IPS-NIHi7 (cell line): ENCODE data around the gene SOCS6.
A peak's percentile ranks its signal among the peaks of the same experiment; 100 is the strongest.
"Not testable (repeated sequence)": the region's sequence is repeated elsewhere in the genome, so short reads cannot be mapped to it uniquely, and the experiment has no call there.

Source experiments
- DNase-seq: peaks from one replicate; pipeline ENCODE4 v3.0.0; 2012; ENCODE audit warnings: mixed read lengths; ENCODE audit errors: extremely low spot score

The SOCS6 gene, protein sequence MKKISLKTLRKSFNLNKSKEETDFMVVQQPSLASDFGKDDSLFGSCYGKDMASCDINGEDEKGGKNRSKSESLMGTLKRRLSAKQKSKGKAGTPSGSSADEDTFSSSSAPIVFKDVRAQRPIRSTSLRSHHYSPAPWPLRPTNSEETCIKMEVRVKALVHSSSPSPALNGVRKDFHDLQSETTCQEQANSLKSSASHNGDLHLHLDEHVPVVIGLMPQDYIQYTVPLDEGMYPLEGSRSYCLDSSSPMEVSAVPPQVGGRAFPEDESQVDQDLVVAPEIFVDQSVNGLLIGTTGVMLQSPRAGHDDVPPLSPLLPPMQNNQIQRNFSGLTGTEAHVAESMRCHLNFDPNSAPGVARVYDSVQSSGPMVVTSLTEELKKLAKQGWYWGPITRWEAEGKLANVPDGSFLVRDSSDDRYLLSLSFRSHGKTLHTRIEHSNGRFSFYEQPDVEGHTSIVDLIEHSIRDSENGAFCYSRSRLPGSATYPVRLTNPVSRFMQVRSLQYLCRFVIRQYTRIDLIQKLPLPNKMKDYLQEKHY

DNA sequence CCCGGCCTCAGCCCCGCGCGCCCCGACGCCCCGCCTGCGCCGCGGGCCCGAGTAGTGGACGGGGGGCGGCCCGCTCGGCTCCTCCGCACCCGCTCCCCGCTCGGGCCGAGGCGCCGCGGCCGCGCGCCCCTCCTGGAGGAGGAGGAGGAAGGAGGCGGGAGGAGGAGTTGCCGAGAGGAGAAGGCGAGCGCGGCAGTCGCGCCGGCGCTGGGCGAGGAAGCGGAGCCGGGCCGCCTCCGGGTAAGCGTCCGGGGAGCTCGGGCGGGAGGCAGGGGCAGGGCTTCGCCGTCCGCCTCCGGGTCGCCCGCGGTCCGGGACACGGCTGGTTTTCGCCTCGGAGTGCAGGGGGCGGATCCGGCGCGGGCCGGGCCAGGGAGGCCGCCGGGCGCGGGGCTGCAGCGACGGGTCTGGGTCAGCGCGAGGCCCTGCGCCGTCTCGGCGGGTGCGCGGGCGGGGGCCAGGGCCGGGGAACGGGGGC lies at the start of gene SOCS6:
Gene SOCS6, plus strand, starts transcription at position 195 of the 478 bp plus-strand sequence. CDS start 35,624 bp downstream, outside the sequence.
- DNase-seq, result peak; percentile 73

DNA sequence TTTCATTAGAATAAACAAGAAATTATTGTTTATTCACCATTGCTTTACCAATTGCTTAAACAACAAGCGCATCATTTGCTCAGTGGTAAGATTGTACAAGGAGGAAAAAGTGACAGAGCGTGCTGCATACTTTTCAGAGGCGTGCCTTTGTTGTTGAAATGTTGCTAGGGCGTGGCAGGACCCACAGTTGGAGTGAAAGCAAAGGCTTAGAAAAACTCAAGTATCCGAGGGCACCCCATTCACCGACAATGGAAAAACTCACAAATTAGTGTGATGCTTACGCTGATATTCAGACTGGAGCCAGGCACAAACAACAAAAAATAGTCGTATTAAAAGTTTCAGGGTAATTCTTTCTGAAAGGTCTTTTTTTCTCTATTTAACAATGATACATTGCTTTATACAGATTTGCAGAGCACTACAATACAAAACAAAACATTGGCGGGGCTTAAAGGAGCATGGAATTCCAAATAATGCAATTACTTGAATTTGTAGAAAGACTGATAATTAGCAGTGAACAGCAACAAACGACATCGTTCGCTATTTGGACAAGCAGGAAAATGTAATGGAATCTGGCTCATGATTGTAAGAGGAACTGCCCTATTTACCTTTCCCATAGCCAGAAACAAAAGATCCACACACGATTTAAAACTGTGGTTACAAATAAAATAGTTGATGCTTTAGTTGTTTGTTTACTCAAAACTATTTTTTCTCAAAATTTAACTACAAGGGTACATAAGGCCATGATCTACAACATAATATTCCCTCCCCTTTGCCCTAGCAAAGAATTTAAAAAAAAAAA lies 45.5 kb upstream of the SOCS6 start:
- no peak for DNase-seq

DNA sequence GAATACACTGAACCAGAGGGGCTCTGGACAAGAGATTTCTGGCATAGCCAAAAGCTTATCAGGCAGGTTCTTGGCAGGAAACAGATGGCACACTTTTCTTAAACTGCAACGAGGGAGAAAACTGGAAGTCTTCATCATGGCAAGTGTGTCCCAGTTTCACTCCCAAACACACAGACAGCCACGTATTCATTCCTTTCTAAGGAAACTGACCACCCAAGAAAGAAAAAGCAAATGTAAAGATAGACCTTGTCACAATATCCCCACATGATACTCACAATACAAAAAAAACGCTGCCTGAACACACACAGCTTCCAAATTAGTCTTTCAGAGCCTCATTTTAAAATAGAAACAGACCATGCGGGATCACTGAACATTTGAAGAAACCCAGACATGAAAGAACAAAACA lies 42.8 kb upstream of the SOCS6 start:
- no peak for DNase-seq

DNA sequence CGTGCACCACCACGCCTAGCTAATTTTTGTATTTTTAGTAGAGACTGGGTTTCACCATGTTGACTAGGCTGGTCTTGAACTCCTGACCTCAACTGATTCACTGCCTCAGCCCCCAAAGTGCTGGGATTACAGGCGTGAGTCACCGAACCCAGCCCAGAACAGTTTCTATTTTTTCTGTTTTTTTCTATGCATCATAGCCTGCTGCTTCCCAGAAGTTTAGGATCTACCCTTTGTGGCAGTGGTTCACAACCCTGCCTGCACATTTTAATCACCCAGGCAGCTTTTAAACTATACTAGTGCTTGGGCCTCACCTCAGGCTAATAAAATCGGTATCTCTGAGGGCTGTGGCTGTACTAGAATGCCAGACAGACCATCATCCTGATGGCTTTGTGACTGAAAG lies 39.7 kb upstream of the SOCS6 start:
- DNase-seq, result no peak

DNA sequence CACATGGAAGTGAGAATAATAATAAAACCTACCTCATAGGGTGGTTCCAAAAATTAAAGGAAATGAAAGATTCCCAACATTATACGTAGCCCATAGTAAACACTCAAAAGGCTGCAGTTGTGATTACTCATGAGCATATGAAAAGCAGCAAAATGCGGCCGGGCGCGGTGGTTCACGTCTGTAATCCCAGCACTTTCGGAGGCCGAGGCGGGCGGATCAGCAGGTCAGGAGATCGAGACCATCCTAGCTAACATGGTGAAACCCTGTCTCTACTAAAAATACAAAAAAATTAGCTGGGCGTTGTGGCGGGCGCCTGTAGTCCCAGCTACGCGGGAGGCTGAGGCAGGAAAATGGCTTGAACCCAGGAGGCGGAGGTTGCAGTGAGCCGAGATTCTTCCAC lies 39.0 kb upstream of the SOCS6 start:
- DNase-seq, result not testable (repeated sequence)

DNA sequence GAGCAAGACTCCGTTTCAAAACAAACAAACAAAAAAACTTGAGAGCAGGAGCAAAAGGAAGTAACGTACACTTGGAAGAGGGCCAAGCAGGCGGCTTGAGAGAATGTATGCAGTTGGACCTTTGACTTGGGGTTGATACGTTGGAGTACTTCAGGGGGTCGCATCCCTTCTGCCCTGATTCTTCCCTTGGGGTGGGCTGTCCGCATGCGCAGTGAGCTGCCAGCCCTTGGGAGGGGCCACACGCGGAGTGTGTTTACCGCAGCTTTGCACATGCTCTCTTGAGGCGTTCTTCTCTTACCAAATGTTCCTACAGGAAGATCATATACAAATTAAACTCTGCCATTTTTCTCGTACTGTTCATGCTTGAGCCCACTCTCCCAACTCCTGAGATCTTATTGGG lies 38.1 kb upstream of the SOCS6 start:
- DNase-seq, result no peak

DNA sequence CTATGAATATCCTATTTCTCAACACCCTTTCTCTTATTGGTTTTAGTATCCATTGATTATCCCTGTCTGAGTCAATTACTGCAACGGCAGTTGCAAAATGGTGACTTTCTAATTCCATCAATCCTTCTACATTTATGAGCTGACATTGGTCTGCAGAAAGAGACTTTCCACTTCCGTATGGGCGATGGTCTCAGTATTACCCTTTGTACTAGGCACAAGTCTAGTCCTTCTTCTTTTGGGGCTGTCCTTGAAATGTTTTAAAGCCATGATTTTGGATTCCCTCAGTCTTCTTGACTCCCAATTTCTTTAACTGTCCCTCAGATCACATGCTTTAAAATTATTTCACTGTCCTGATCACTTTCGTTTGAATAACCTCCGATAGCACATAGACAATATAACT lies 32.7 kb upstream of the SOCS6 start:
- DNase-seq, result no peak

DNA sequence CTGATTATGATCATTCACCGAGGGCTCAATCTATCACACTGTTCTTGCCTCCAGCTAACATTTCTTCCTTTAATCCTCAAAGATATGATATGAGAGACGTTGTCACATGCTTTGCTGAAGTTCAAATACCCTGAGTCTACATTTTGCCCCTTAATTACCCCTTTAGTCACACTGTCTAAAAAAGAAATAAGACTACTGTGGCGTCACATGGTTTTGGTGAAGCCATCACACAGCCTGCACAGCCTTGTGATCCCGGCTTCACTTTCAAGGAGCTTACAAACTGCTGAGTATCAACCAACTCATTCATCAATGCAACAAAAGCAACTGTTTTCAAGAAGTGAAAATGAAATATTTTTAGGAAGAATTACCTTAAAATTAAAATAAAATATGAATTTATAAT lies 31.9 kb upstream of the SOCS6 start:
- no peak for DNase-seq

DNA sequence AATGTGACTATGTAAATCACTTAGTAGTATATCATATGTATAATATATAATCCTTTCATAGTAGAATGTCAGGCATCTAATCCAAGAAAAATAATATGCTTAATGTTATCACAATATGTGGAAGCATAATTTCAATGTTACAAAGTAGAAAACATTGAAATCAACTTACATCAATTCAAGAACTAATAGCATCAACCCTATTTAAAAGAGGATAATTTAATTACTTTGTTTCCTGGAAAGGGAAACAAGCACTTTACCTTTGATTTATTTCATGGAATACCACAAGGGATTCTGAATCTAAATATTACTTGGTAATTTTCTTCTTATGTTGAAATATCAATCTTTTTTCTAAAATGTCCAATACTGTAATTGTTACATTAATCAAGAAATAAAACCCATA lies 30.6 kb upstream of the SOCS6 start:
- DNase-seq, result no peak

DNA sequence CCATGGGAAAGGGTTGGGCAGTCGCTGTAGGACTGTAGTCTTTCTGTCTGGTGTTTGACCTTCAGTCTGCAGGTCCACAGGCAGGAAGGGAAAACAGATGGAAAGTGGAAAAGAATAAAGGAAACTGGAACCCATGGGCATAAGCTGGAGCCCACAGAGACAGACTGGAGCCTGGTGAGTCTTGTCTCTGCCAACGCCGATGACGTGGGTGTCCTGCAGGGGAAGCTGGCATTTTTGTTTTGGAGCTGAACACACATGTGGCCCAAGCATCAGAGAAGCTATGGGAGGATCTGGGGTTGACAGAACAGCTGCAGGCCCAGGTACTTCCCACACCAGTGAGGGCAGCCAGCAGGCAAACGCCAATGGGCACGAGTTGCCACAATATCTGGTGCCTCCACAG lies 28.2 kb upstream of the SOCS6 start:
- no peak for DNase-seq

DNA sequence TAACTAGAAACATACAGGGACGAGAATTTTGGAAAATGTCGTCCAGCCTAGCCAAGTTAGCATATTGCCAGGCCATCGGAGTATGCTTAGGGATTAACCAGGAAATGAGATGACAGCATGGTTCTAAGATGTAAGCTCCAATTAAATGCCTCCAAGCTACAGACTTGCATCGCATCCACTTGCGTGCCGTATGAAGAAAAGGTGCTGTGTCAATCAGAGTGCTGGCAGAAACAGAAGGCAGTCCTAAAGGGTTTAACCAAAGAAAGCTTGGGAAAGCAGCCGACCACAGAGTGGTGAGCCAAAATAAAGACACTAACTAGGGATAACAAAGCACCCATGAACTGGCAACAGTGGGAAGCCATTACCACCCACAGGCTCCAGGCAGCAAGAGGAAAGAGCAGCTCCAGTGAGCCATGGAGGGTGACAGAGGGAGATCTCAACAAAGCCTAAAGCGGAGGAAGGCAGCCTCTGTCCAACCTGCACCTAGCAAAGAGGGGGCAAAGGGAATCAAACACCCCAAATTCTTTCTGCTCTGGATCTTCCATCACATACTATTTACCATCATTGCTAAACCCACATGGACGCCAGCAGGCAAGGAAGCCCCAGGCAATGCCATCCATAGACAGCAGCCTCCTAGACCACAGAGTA lies 27.6 kb upstream of the SOCS6 start:
- no peak for DNase-seq

DNA sequence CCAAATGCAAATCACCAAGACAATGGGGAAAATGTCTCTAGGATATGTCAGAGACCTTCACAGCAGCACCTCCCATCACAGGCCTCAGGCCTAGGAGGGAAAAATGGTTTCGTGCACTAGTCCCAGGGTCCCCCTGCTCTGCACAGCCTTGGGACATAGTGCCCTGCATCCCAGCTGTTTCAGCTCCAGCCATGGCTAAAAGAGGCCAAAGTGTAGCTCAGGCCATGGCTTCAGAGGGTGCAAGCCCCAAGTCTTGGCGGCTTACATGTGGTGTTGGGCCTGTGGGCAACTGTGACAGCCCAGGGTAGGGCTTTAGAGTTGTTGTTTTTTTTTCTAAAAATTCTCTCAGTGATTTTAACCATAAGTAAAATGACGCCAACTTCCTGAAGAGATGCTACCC lies 25.5 kb upstream of the SOCS6 start:
- DNase-seq, result no peak

DNA sequence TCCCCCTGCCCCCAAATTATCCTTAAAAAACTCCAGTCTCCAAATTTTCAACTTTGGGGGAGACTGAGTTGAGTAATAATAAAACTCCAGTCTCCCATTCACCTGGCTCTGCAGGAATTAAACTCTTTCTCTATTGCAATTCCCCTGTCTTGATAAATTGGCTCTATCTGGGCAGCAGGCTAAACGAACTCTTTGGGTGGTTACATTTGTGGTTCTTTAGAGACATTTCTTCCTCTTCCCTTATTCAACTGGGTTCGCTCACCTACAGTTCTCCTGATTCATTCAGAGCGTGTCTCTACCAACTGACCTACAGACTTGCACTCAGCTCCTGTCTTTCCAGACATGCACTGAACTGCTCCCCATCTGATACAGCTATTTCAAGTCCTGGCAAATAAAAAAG lies 17.1 kb upstream of the SOCS6 start:
- no peak for DNase-seq

DNA sequence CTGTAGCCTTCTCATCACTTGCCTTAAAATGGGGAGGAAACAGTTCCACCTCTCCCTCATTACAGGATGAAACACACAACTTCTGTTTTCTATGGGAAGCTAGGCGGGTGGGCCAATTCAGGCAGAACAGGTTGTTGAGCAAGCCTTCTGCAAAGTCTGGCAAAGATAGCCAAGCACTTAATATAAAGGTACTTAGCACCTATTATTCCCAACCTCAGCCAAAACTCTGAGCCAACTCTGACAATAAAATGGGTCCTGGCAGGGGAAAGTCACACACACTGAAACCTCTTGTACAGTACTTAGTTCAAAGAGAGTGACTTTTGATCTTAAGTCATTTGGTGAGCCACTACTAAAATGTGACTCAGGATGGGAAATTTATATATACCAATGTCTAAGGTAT lies 15.8 kb upstream of the SOCS6 start:
- DNase-seq, result no peak

DNA sequence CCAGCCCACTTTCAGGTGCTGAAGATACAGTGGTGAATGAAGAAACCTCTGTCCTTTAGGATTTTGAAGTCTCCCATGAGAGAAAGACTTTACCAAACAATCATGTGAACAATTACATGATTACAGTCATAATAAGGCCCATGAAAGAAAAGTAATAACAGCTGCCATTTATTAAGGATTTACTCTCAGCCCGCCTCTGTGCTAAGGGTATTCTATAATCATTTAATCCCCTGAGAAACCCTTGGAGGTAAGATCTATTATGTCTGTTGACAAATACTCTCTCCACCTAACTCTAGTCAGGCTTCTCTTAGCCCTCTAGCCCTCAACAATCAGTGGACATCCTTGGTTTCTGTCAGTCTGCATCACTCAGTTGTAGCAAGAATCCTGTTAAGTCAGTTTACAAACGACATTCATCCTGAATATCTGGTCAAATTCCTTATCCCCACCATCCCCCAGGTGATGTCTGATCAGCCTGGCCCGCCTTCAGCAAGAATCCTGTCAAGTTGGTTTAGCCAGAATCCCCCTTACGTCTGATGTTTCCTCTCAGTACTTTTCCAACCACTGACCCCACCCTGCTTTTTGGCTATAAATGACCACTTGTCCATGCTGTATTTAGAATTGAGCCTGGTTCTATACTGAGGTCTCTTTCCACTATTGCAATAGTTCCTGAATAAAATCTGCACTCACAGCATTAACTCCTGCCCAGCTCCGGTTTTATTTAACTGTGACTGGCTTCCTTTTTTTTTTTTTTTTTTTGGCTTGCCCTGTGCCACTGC lies 12.2 kb upstream of the SOCS6 start:
- DNase-seq, result no peak

DNA sequence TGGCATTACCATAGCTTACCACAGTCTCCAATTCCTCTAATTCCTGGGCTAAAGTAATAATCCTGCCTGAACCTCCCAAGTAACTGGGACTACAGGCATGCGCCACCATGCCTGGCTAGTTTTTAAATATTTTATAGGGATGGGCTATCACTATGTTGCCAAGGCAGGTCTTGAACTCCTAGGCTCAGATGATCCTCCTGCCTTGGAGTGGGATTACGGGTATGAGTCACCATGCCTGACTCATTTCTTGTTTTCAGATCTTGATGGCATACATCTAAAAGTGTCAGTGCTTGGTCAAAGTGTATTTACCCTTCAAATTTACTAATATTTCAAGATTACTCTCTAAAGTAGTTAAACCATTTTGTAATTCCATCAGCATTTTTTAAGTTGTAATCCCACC lies 9.4 kb upstream of the SOCS6 start:
- DNase-seq, result no peak

DNA sequence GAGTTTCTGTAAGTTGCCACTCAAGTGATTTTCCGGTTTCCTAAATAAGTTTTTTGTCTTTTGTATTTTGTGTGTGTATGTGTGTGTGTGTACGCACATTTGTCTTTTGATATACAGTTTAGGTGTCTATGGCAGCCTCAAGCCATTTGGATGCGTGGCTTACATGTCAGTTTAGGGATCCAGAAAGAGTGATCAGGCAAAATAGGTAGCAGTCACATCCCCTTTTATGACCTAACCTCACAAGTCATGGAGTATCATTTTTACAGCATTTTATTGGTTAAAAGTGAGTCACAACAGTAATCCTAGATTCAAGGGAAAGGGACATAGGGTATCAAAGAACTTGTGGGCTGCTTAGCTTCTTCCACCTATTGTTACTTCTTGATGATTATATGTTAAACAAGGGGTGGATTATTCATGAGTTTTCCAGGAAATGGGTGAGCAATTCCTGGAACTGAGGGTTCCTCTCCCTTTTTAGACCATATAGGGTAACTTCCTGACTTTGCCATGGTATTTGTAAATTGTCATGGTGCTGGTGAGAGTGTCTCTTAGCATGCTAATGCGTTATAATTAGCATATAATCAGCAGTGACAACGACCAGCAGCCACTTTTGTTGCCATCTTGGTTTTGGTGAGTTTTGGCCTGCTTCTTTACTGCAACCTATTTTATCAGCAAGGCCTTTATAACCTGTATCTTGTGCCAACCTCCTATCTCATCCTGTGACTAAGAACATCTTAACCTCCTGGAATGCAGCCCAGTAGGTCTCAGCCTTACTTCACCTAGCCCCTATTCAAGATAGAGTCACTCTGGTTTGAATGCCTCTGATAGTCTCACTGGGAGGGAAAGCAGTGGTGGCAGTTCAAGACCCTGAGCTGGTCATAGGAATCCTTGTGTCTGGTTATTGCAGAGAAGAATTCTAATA lies 8.6 kb upstream of the SOCS6 start:
- DNase-seq, result no peak

DNA sequence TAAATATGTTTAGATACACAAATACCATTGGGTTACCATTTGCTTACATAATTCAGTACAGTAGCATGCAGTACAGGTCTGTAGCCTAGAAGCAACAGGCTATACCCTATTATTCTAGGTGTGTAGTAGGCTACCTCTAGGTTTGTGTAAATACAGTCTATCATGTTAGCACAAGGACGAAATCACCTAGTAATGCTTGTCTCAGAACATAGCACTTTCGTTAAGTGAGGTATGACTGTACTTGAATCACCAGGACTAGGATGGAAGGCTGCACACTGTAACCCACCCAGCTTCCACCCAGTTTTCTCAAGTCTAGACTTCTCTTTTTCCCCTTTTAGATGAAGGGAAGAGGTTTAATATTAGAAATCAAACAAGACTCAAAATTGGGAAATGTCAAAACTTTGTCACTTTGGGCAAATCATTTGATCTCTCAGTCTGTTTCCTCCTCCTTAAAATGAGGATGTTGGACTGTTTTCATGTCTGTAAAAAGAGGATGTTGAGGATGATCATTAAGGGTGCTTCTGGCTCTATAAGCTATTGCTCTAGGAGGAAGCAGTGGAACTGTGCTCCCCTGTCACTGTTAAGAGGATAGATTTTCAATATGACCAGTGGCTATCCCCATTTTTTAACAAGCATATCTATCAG lies 3.7 kb upstream of the SOCS6 start:
- no peak for DNase-seq

DNA sequence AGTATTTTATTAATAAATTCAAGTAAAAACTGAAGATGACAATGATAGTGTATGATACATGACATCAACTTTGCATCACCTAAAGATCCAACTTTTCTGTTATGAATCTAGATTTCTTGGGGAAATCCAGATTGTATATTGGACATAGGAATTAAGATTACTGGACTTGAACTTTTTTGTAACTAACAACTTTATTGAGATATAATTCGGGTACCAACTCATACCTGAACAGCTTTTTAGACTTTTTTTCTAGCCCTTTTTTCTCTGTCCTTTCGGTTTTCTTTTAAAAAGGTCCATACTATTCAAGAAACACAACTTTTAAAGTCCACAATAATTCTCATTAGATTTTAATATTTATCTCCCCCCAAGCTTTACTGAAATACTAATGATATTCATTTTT lies 1.1 kb upstream of the SOCS6 start:
- DNase-seq, result no peak
